ENCODE measurements around the gene SCN4B.

Gene SCN4B

GRCh38 chr11:118151431-118151830 is 1.2 kb downstream of the SCN4B start:
- no peak for DNase-seq

DNA sequence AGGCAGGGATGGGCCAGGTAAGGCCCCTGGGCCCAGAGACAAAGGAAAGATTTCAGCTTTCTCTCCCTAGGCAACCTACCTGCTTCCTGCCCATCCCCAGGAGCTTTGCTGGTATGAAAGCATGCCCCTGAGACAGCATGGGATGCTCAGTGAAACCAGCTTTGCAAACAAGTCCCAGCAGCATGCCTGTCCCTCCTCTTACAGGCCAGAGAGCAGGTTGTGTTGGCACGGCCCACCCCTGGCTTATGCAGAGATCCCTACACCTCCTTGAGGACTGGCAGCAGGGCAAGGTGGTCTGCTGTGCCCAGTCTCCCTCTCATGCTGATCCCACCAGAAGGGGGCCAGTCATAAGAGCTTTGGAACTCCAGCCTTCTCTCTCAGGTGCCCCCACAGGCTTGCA is 3.1 kb downstream of the SCN4B start:
- DNase-seq, result no peak

DNA sequence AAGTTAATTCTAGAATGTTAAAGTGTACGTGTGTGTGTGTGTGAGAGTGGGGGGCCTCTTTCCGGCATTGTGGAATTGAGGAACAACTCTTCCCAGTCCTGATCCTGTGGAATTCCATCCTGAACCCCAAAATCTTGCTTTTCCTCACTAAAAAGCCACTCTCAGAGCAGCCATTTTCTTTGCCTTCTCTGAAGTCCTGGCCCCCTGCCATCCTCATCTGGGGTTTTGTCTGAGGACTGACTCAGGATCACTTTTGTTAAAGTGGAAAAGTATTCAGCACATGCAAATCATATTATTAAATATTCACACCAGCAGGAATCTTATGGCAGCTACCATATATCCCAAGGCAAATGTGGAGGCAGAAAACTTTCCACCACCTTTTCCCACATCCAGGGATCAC is 3.8 kb downstream of the SCN4B start:
- DNase-seq, result no peak

GRCh38 chr11:118148240-118148639 is 4.4 kb downstream of the SCN4B start:
- DNase-seq, result no peak

DNA sequence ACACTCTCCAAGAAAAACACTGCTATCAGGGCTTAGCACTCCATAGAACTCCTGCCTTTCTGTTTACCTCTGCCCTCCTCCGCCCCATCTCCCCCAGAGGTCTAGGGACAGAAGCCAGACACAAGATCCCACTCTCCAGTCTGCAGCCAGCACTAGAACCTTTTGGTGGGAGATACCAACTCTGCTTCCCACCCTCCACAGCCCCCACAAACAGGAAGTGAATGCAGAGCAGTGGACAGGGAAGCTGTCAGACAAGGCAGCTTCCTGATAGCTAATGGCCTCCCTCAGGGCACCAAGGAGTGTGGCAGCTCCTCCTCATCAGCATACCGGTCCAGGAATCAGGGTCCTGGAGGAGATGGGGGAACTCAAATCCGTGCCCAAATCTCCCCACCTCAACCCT is 5.1 kb downstream of the SCN4B start:
- no peak for DNase-seq

DNA sequence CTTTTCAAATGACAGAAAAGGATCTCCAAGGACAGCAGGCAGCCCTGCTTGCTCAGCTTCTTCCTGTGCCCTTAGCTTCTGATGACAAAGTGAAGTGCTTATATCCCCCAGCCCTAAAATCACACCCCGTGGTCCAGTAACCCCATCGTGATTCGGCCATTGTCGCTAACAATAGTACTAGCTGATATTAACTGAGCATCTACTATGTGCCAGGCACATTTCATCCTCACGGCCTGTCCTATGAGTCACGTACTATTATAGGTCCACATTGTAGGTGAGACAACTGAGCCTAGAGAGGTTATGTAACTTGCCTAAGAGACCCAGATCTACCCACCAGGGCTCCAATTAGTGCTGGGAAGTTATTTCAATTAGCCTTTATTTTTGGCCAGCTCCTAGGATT is 6.1 kb downstream of the SCN4B start:
- DNase-seq, result no peak

GRCh38 chr11:118145285-118146227 is 7.1 kb downstream of the SCN4B start:
- DNase-seq, result peak; percentile 74 to 84 (median 78)

- DNase-seq, result no peak
Observed at GRCh38 chr11:118144301-118145268, 8.0 kb downstream of the SCN4B start.

- DNase-seq, result no peak
Observed at GRCh38 chr11:118143661-118144185, 8.9 kb downstream of the SCN4B start.

GRCh38 chr11:118142809-118143208 is 9.8 kb downstream of the SCN4B start:
- DNase-seq, result peak in 1 of 5 experiments; percentile 38

GRCh38 chr11:118142081-118142480 is 10.5 kb downstream of the SCN4B start:
- no peak for DNase-seq

DNA sequence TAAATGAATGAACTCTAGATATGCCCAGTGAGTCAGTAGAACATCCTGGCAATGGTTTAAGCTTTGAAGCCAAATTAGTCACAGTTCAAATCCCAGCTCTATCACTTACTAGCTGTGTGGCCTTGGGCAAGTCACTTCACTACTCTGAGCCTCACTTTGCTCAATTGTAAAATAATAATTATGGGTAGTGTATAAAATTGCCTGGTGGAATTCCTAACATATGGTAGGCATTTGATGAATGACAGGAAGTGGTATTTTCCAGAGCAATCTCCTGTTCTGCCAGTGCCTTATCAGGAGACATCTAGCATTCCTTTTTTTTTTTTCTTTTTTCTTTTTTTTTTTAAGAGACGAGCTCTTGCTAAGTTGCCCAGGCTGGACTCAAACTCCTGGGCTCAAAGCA is 13.0 kb downstream of the SCN4B start:
- no peak for DNase-seq

GRCh38 chr11:118138839-118139420 is 13.7 kb downstream of the SCN4B start:
- no peak for DNase-seq

- DNase-seq, result no peak
Observed at GRCh38 chr11:118136801-118137200, 15.8 kb downstream of the SCN4B start.

DNA sequence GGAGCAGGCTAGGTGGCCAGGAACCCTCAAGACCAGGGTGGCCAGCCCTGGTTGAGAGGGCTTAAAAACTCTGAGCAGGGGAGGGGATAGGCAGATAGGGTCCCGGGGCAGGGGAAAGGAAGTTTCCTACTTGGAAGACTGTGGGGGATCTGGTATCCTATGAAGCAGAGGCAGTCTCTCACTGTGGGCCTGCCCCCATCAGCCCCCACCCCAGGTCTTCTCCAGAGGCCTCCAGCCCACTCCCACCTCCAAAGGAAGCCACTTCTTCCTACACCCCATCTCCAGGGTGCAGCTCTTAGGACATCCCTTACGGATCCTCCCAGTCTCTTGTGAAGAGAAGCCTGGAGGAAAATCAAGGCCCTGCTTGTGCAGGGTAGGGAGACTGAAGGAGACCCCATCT is 16.3 kb downstream of the SCN4B start:
- DNase-seq, result no peak

DNA sequence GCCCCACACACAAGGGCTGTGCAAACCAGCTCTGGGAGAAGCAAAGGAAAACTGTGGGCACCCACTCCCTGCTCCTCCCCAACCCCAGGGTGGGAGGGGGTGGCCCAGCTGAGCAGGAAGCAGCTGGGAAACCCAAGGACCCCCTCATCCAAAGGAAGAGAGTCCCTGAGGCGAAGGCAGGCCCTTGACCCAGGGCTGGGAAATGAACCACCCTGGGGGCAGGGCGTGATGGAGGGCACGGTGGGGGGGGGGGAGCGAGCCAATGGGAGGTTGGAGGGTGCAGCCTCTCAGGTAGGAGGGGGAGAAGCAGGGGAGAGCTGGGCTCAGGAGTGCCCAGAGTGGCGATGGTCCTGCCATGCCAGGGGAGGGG is 16.8 kb downstream of the SCN4B start:
- no peak for DNase-seq

DNA sequence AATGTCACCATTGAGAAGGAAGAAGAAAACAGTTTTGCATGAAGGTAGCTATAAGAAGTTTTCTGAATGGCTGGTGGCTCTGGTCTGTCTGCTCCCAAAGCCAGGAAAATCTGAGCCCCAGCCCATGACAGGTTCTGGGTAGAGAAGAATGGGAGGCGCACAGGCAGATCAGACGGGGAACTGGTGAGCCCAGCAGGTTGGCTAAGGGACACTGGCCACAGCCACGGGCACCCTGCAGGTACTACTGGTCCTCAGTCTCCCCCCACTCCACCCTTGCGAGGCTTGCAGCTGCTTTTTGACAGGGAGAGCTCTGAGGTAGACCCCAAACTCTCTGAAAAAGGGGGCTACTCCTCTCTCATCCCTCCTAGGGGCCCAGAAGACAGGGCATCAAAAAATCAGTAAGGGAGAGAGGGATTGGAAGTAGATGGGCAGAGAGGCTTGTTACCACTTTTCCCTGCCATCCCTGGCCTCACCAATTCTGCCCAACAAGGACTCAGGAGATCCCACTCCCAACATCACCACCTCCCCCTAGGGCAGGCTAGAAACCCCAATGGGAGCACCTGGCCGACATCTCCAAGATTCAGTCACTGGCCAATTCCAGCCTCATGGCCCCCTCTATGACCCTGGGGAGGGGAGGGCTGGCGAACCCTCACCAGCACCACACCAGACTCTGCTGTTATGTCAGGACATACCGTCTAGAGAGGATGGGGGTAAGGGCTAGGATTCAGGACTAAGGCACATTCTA is 17.4 kb downstream of the SCN4B start:
- no peak for DNase-seq

GRCh38 chr11:118133816-118134215 is 18.8 kb downstream of the SCN4B start:
- DNase-seq, result no peak

- DNase-seq, result no peak
Observed at GRCh38 chr11:118132385-118133151, 20.1 kb downstream of the SCN4B start.

GRCh38 chr11:118129471-118130172 is 23.0 kb downstream of the SCN4B start:
- DNase-seq, result no peak
